GM12873 (cell line): ENCODE data around the gene RBFOX1.

Experiments used
- TF ChIP-seq, protein P1 (sequence below): IDR thresholded peaks from 2 replicates; pipeline ENCODE4 v1.5.1; 2012; ENCODE audit warnings: low read depth, mild to moderate bottlenecking, moderate library complexity, low read length, control low read depth; ENCODE audit not compliant: insufficient read depth; ENCODE audit errors: missing control alignments

RBFOX1 gene

DNA sequence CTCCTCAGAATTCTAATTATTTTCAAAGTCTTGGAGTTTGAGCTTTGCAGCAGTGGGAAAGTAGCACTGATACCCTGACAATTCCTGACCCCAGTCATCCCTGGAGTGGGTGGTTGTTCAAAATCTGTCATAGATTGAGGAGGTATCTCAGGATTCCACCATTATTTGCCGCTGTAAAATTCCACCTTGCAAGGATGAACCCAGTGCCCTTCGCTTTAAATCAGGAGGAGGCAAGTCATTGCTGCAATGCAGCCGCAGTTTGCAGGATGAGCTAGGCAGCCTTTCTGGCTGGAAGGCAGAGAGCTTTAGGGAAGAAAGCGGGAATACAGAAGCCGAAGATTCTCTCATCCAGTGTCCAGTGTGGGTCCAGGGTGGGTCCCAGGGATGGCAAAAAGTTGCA lies 296.9 kb downstream of the RBFOX1 start:
- TF ChIP-seq, protein P1, sequence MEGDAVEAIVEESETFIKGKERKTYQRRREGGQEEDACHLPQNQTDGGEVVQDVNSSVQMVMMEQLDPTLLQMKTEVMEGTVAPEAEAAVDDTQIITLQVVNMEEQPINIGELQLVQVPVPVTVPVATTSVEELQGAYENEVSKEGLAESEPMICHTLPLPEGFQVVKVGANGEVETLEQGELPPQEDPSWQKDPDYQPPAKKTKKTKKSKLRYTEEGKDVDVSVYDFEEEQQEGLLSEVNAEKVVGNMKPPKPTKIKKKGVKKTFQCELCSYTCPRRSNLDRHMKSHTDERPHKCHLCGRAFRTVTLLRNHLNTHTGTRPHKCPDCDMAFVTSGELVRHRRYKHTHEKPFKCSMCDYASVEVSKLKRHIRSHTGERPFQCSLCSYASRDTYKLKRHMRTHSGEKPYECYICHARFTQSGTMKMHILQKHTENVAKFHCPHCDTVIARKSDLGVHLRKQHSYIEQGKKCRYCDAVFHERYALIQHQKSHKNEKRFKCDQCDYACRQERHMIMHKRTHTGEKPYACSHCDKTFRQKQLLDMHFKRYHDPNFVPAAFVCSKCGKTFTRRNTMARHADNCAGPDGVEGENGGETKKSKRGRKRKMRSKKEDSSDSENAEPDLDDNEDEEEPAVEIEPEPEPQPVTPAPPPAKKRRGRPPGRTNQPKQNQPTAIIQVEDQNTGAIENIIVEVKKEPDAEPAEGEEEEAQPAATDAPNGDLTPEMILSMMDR: no peak

DNA sequence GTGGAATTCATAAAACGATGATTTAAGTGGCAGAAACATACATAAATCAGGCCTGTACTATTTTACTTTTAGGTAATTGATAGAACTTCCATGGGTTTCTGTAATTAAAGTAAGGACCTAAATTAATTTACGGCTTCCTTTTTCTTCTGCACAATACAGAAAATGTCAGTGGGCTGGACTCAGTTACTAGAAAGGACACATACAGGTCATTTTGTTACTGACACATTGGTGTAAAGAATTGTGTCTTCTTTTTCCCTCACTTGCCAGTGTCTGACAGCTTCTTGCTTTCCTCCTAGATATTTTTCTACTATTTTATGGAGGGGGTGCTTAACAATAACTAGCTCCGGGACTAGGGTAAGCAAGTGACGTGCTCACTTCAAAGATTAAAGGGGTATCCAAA lies 304.8 kb downstream of the RBFOX1 start:
- TF ChIP-seq, protein P1: no peak

GRCh38 chr16:7638306-7638705 lies 305.7 kb downstream of the RBFOX1 start:
- TF ChIP-seq, protein P1: no peak

DNA sequence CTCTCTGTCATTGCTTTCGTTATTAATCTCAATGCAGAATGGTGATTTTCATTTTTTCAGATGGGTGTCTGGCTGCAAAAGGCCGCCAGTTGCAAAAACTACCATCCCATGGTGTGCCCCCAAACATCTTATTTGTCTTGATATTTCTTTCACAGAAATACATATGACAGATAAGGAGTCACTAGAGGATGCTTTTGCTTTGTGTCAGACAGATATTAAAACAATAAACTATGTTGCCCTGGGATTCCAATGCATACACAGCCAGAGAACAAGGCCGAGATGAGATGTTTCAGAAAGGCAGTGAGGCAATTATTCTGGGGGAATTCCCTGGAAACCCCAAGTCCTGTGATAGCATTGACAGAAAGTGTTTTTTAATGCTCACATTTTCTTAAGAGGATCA lies 307.7 kb downstream of the RBFOX1 start:
- TF ChIP-seq, protein P1: no peak

DNA sequence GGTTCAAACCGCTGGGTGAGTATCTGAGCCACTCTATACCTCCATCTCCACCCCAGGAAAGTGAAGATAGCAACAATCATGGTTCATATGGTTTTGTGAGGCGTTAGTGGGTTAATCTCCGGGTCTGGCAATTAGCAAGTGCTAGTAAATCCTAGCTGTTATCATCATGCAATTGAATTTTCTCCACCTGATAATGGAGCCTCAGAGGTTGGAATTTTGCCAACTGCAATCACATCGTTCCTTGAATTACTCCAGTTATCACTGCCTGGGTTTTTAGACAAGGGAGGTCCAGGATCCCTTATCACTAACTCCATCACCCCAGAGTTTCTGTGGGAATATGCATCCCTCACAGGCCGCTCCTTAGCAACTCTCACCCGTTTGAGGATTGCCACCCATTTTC lies 311.5 kb downstream of the RBFOX1 start:
- TF ChIP-seq, protein P1: no peak

- TF ChIP-seq, protein P1: no peak
These were observed 312.2 kb downstream of the RBFOX1 start for GRCh38 chr16:7644811-7645210.

DNA sequence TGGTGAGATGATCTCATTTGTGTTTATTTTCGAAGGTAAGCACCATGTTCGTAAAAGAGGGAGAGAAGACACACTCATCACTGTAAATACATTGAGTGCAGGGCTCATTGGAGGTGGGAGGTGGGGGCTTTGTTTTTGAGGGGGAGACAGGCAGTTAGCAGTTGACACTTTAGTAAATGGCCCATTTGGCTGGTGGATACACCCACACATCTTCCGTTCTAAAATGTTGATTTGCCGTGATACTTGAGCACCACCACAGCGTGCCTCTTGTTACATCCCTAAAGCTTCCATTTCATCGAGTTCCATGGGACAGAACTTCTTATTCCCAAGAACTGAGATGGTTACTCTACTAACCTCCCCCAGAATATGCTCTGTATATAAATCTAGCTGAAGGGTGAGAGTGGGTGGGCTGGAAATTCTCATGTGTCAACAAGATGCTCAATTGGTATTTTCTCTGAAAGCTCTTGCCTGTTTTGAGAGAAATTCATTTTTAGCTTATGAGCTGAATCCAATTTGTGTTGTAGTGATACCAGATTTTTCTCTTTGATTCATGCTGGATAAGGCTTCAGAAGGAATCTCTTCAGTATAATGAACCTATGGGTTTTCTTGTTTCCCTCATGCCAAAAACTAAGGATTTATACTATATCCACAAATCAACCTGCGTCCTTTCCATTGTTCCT lies 314.3 kb downstream of the RBFOX1 start:
- TF ChIP-seq, protein P1: no peak
